GM10847 (cell line): ENCODE measurements around the gene JPH3.

ENCODE experiments used
- POLR2A ChIP-seq: IDR thresholded peaks from 2 replicates; pipeline ENCODE4 v1.6.1; 2011; ENCODE audit not compliant: insufficient read length; ENCODE audit errors: extremely low read depth

JPH3 gene

GRCh38 chr16:87585442-87586200, 16.7 kb upstream of the JPH3 start:
- TF ChIP-seq POLR2A, result no peak

GRCh38 chr16:87586201-87586782, 16.0 kb upstream of the JPH3 start:
- no peak for TF ChIP-seq POLR2A

GRCh38 chr16:87587636-87588035, 14.7 kb upstream of the JPH3 start:
- TF ChIP-seq POLR2A, result no peak

- no peak for TF ChIP-seq POLR2A
Measured at GRCh38 chr16:87592018-87592712, 10.1 kb upstream of the JPH3 start.

- no peak for TF ChIP-seq POLR2A
Measured at GRCh38 chr16:87593710-87594258, 8.5 kb upstream of the JPH3 start.

- no peak for TF ChIP-seq POLR2A
Measured at GRCh38 chr16:87595712-87596111, 6.6 kb upstream of the JPH3 start.

- no peak for TF ChIP-seq POLR2A
Measured at GRCh38 chr16:87597324-87597830, 4.9 kb upstream of the JPH3 start.

- TF ChIP-seq POLR2A, result no peak
Measured at GRCh38 chr16:87598431-87598830, 3.9 kb upstream of the JPH3 start.

GRCh38 chr16:87600246-87600645, 2.1 kb upstream of the JPH3 start:
- TF ChIP-seq POLR2A, result no peak

- no peak for TF ChIP-seq POLR2A
Measured at GRCh38 chr16:87601401-87601981, 817 bp upstream of the JPH3 start.

GRCh38 chr16:87602821-87603683, 744 bp downstream of the JPH3 start:
- no peak for TF ChIP-seq POLR2A

- TF ChIP-seq POLR2A, result no peak
Measured at GRCh38 chr16:87603684-87604633, 1.7 kb downstream of the JPH3 start.

- TF ChIP-seq POLR2A, result no peak
Measured at GRCh38 chr16:87604634-87605111, 2.4 kb downstream of the JPH3 start.

- TF ChIP-seq POLR2A, result no peak
Measured at GRCh38 chr16:87607223-87607622, 4.9 kb downstream of the JPH3 start.

GRCh38 chr16:87607871-87608270, 5.6 kb downstream of the JPH3 start:
- TF ChIP-seq POLR2A, result no peak
